GM12878 (cell line): ENCODE data around the gene CCL3. TPM values are rescaled to one million over a fixed set of nuclear protein-coding genes. Genes with fewer than 3 reads are reported as not detected.

ENCODE experiments used
- ATAC-seq: fragments of 200-7000 bp; cut with Tn5 transposase; 3 replicates; pipeline ENCODE4 v1.9.1; 2020; ENCODE audit warnings: mild to moderate bottlenecking, moderate library complexity
- BruUV-seq: library from RNA; stranded (reverse); fragments of 400-500 nt; replicated peaks from 2 replicates; lab custom pipeline; 2021; lab: Mats Ljungman, UMichigan
- CTCF ChIA-PET: fragments of 300-600 bp; sonication (Branson Sonifier 250); formaldehyde crosslinking; extraction: SDS; loops from one replicate; lab custom pipeline; 2021; ENCODE audit warnings: inconsistent platforms; lab: Yijun Ruan, JAX
- POLR2A ChIA-PET: fragments of 350-600 bp; formaldehyde crosslinking; extraction: SDS; loops from one replicate; lab custom pipeline; 2021; ENCODE audit warnings: inconsistent platforms; lab: Charles Lee
- RAD21 ChIA-PET: fragments of 300-600 bp; sonication (Branson Sonifier 250); formaldehyde crosslinking; loops from one replicate; lab custom pipeline; 2023; ENCODE audit warnings: antibody characterized with exemption; ENCODE audit not compliant: unreplicated experiment; lab: Charles Lee
- SMC1A ChIA-PET: fragments of 300-600 bp; sonication (Branson Sonifier 250); formaldehyde crosslinking; loops from one replicate; lab custom pipeline; 2023; ENCODE audit not compliant: unreplicated experiment, uncharacterized antibody; lab: Charles Lee
- DNase-seq: peaks from one replicate; pipeline ENCODE4 v3.0.0-alpha.2; 2011; ENCODE audit warnings: low read depth, low spot score
- FAIRE-seq: peaks from 3 replicates; lab custom pipeline; 2011; peaks lifted over from hg19 to GRCh38; lab: Jason Lieb, UNC
- H2AFZ ChIP-seq: 2 replicates; pipeline ENCODE4 v1.6.0; 2011; ENCODE audit warnings: low read depth, low read length, control low read depth; ENCODE audit not compliant: control insufficient read depth
- H3K27ac ChIP-seq: 2 replicates; pipeline ENCODE4 v1.5.1; 2011; ENCODE audit warnings: control low read depth; ENCODE audit not compliant: control insufficient read depth, insufficient read depth
- H3K27me3 ChIP-seq, 2 experiments: replicated peaks in 1 of 2; 2 replicates each; pipeline versions ENCODE4 v1.6.0 to v1.6.1; 2011; ENCODE audit warnings: low read length in 1 of 2; ENCODE audit not compliant: control insufficient read depth in 2 of 2, insufficient read depth in 2 of 2
- H3K36me3 ChIP-seq, 2 experiments: 2 replicates each; pipeline ENCODE4 v1.5.1; 2011; ENCODE audit warnings: low read length in 1 of 2; ENCODE audit not compliant: control insufficient read depth in 2 of 2, insufficient read depth in 2 of 2
- H3K4me1 ChIP-seq: 2 replicates; pipeline ENCODE4 v1.6.1; 2011; ENCODE audit warnings: mild to moderate bottlenecking, low read length, moderate library complexity, mixed read lengths; ENCODE audit not compliant: control insufficient read depth, insufficient read depth
- H3K4me2 ChIP-seq: 2 replicates; pipeline ENCODE4 v1.6.0; 2011; ENCODE audit warnings: control low read depth; ENCODE audit not compliant: control insufficient read depth, insufficient read depth
- H3K4me3 ChIP-seq: fragments of 200-600 bp; sonication (generic); 2 replicates; pipeline ENCODE4 v1.5.1; 2016
- H3K79me2 ChIP-seq: 2 replicates; pipeline ENCODE4 v1.6.0; 2011; ENCODE audit warnings: low read length; ENCODE audit not compliant: control insufficient read depth, insufficient read depth
- H3K9ac ChIP-seq: 2 replicates; pipeline ENCODE4 v1.8.0; 2011; ENCODE audit warnings: low read length, control low read depth, mixed read lengths; ENCODE audit not compliant: control insufficient read depth, insufficient read depth
- H3K9me3 ChIP-seq: replicated peaks from 3 replicates; pipeline ENCODE4 v1.5.1; 2011; ENCODE audit warnings: mild to moderate bottlenecking, low read length; ENCODE audit not compliant: control insufficient read depth, insufficient read depth
- H4K20me1 ChIP-seq: 2 replicates; pipeline ENCODE4 v1.6.0; 2011; ENCODE audit not compliant: control insufficient read depth, insufficient read depth
- CBX3 ChIP-seq: fragments of 200-600 bp; sonication (generic); IDR thresholded peaks from 2 replicates; pipeline ENCODE4 v1.6.1; 2016; ENCODE audit warnings: low read depth, borderline replicate concordance
- CBX5 ChIP-seq: sonication (generic); IDR thresholded peaks from 2 replicates; pipeline ENCODE4 v1.6.1; 2016; ENCODE audit warnings: low read depth, moderate library complexity, mild to moderate bottlenecking, inconsistent platforms
- FOXK2 ChIP-seq: fragments of 450-650 bp; IDR thresholded peaks from 2 replicates; pipeline ENCODE4 v1.6.1; 2017; ENCODE audit warnings: mild to moderate bottlenecking, moderate library complexity
- GABPA ChIP-seq: IDR thresholded peaks from 2 replicates; pipeline ENCODE4 v1.6.1; 2014; ENCODE audit warnings: antibody characterized with exemption, low read depth, mild to moderate bottlenecking, inconsistent platforms
- HDAC2 ChIP-seq: fragments of 200-600 bp; sonication (generic); IDR thresholded peaks from 2 replicates; pipeline ENCODE4 v1.6.1; 2017
- PML ChIP-seq: IDR thresholded peaks from 2 replicates; pipeline ENCODE4 v1.6.1; 2012; ENCODE audit warnings: low read length, inconsistent platforms
- RAD51 ChIP-seq: fragments of 450-650 bp; IDR thresholded peaks from 2 replicates; pipeline ENCODE4 v1.6.1; 2016; ENCODE audit warnings: moderate library complexity, mild to moderate bottlenecking, inconsistent platforms
- RBBP5 ChIP-seq: fragments of 200-600 bp; sonication (generic); conservative IDR thresholded peaks from 2 replicates; pipeline ENCODE4 v1.6.1; 2016
- RELA ChIP-seq: fragments of 450-650 bp; IDR thresholded peaks from 2 replicates; pipeline ENCODE4 v1.8.0; 2014; ENCODE audit warnings: borderline replicate concordance; ENCODE audit not compliant: partially characterized antibody
- SMC3 ChIP-seq: IDR thresholded peaks from 2 replicates; pipeline ENCODE4 v1.6.1; 2011; ENCODE audit warnings: low read length, improper control_type of control experiment, borderline replicate concordance
- SPI1 ChIP-seq: IDR thresholded peaks from 2 replicates; pipeline ENCODE4 v1.6.1; 2011; ENCODE audit warnings: low read depth, mild to moderate bottlenecking, low read length, moderate library complexity, borderline replicate concordance; ENCODE audit not compliant: insufficient read depth
- WGBS: methylation state at CpG from one replicate; pipeline ENCODE4 v1.1.6; 2016; ENCODE audit warnings: low lambda C conversion rate; ENCODE audit not compliant: insufficient replicate concordance, insufficient coverage; ENCODE audit errors: missing lambda C conversion rate; 5-methylcytosine and 5-hydroxymethylcytosine counted together
- in situ Hi-C: fragments of 300-500 bp; cut with MboI; formaldehyde crosslinking; loops from 9 replicates; pipeline ENCODE4 v1.14.3; 2018; ENCODE audit warnings: mixed read lengths
- intact Hi-C: fragments of 100-400 bp; cut with micrococcal nuclease; formaldehyde crosslinking; loops from one replicate; pipeline ENCODE4 v1.14.2; 2022; ENCODE audit not compliant: unreplicated experiment
- polyA plus RNA-seq, 11 experiments: library from polyadenylated mRNA; depleted of rRNA in 4 of 11; unstranded in 6 of 11; stranded (reverse) in 5 of 11; fragments of >200 nt; fragmentation: Nextera tagmentation in 4 of 11; fragmentation: Illumina TruSeq in 1 of 11; extraction: Ambion mirVana in 4 of 11; extraction: Trizol in 1 of 11; gene quantifications; 1 replicate in 1 of 11; 2 replicates in 10 of 11; pipeline versions ENCODE4 v1.2.1 to v1.2.3, GENCODE V29; 2011 to 2016; ENCODE audit warnings: inconsistent platforms in 2 of 11, missing spikeins in 2 of 11, low read depth in 1 of 11
- total RNA-seq, 4 experiments: library from RNA; depleted of rRNA in 3 of 4; stranded (reverse); fragments of >200 nt in 3 of 4; fragmentation: Illumina TruSeq in 1 of 4; extraction: Trizol in 1 of 4; gene quantifications; 2 replicates each; pipeline versions ENCODE4 v1.2.1 to v1.2.3, GENCODE V29; 2013 to 2021

CCL3 gene
- total and polyA plus RNA-seq, 10 of the 15 experiments (the other 5 are each of a cell fraction or from before 2014, with no cell fraction given): 96.5 to 1,488 (median 199) TPM

- no peak for FAIRE-seq
- no peaks in the 10 kb centered on the region for H3K9me3 ChIP-seq
- 48% methylated on average over 2 of the region's 2 CpGs for WGBS
- no TSS peak for BruUV-seq
- no peak overlapping the region for H3K27ac ChIP-seq
- no peaks in the 10 kb centered on the region for H4K20me1 ChIP-seq
- intact Hi-C loops: loop anchor here (1.0 to 2.0 kb wide), 3 partner anchors 19 to 95 kb away; partner anchors contain the start of gene CCL3
- ChIA-PET POLR2A (interaction anchor here (0.7 to 3.3 kb wide), 7 partner anchors 14 to 98 kb away, joined by 3 to 14 read pairs (median 4); partner anchors contain the start of gene CCL3), SMC1A (interaction anchor here (1.1 to 15.8 kb wide), 18 partner anchors 12 to 123 kb away, joined by 3 to 341 read pairs (median 9); partner anchors contain the start of genes CCL16, CCL3 and CCL4), RAD21 (interaction anchor here (0.6 to 6.0 kb wide), 19 partner anchors 10 to 167 kb away, joined by 3 to 98 read pairs (median 9); partner anchors contain the start of genes CCL16 and CCL3), CTCF (interaction anchor here (0.6 to 14.1 kb wide), 25 partner anchors 8 to 413 kb away, joined by 3 to 392 read pairs (median 7); partner anchors contain the start of genes CCL16, CCL18, CCL3 and CCL4)
- H3K36me3 ChIP-seq: no peaks in the 10 kb centered on the region
- no peak for DNase-seq
- H3K9ac ChIP-seq: no peak overlapping the region
- no peaks in the 10 kb centered on the region for H3K27me3 ChIP-seq
- no peak for TF ChIP-seq CBX3
- no peak for TF ChIP-seq FOXK2
- TF ChIP-seq SPI1: no peak
- TF ChIP-seq RELA: no peak
- TF ChIP-seq CBX5: no peak
- no peak for TF ChIP-seq GABPA
- no peak for TF ChIP-seq RBBP5
- no peak for TF ChIP-seq HDAC2
- no peak for TF ChIP-seq SMC3
- TF ChIP-seq PML: no peak
- no peak for TF ChIP-seq RAD51
- H3K4me2 ChIP-seq: no peak overlapping the region
- no peak for ATAC-seq
- in situ Hi-C loops: loop anchor here (5.0 kb wide), 1 partner anchor 99 kb away; no protein-coding TSS in a partner anchor
- H3K4me1 ChIP-seq: peaks cover 11% of the 10 kb centered on the region
- no peaks in the 10 kb centered on the region for H3K79me2 ChIP-seq
- H3K4me3 ChIP-seq: no peak overlapping the region
- H2AFZ ChIP-seq: no peak overlapping the region
These were observed 18.2 kb downstream of the CCL3 start for GRCh38 chr17:36071751-36072150.
